Activated naive CD4-positive, alpha-beta T cell treated with anti-CD3 and anti-CD28 coated beads, Interleukin-2, amount 50 U/mL, for 24 hours (primary cell): ENCODE data around the gene PDCD1LG2.

Experiments
- H3K27ac Mint-ChIP-seq: one replicate; pipeline ENCODE4 v1.8.0; 2021; ENCODE audit warnings: mild to moderate bottlenecking, mixed read lengths
- H3K27me3 Mint-ChIP-seq: one replicate; pipeline ENCODE4 v1.8.0; 2021; ENCODE audit warnings: mixed read lengths
- H3K36me3 Mint-ChIP-seq: one replicate; pipeline ENCODE4 v1.8.0; 2021; ENCODE audit warnings: mixed read lengths
- H3K4me1 Mint-ChIP-seq: one replicate; pipeline ENCODE4 v1.8.0; 2021; ENCODE audit warnings: mixed read lengths
- H3K4me3 Mint-ChIP-seq: one replicate; pipeline ENCODE4 v1.8.0; 2021; ENCODE audit warnings: mild to moderate bottlenecking, mixed read lengths
- H3K9me3 Mint-ChIP-seq: one replicate; pipeline ENCODE4 v1.8.0; 2021; ENCODE audit warnings: mixed read lengths

Gene PDCD1LG2

DNA sequence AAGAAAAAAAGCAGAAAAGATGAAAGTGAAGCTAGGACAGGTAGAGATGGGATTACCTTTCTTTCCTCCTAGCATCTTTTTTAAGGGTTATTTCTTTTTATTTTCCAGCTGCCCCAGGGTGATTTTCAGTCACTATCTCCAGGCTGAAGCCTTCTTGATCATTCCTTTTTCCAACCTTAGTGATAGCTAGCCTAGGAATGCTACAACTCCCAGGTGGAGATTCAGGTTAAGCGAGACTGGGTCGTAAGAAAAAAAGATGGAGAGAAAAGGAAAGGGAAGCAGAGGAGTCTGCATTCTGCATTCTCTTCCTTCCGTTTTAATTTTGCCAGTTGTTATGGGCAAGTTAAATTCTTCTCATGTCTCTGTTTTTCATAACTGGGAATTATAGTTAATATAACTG is 81.9 kb downstream of the PDCD1LG2 start:
- Mint-ChIP-seq H3K27me3 (no peaks in the 10 kb centered on the region), H3K36me3 (no peaks in the 10 kb centered on the region), H3K27ac (no peak overlapping the region), H3K4me1 (peaks cover 25% of the 10 kb centered on the region), H3K9me3 (no peaks in the 10 kb centered on the region), H3K4me3 (no peak overlapping the region)

DNA sequence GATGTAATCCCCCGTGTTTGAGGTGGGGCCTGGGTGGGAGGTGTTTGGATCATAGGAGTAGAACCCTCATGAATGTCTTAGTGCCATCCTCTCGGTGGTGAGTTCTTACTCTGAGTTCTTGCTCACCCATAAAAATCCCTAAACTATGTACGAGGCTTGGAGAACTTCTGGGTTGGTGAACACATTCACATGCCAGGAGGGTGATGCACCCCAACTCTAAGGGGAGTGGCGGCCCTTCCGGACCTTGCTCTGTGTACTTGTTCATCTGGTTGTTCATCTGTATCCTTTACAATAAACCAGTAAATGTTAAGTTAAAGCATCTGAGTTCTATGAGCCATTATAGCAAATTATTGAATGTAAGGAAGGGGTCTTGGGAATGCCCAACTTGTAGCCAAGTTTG is 82.6 kb downstream of the PDCD1LG2 start:
- Mint-ChIP-seq H3K27ac (no peak overlapping the region), H3K36me3 (no peaks in the 10 kb centered on the region), H3K4me1 (peaks cover 18% of the 10 kb centered on the region), H3K9me3 (no peaks in the 10 kb centered on the region), H3K27me3 (no peaks in the 10 kb centered on the region), H3K4me3 (no peak overlapping the region)

DNA sequence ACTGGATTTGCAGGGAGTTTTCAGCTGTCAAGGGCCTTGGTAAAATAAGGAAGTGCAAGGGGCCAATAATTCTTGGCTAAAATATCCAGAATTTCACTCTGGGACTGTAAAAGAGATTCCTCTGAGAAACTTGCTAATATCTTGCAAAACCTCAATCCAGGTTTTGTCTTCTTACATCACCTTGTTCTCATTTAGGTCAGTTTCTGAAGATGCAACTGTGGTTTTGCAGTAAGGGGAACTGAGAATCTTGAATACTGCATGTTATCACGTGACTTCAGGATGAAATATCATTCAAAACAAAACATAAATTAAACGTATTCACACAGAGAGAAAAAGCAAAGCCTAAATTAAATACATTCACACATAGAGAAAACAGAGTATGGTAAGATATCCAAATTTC is 83.6 kb downstream of the PDCD1LG2 start:
- Mint-ChIP-seq H3K27ac (no peak overlapping the region), H3K27me3 (no peaks in the 10 kb centered on the region), H3K4me1 (peaks cover 14% of the 10 kb centered on the region), H3K4me3 (no peak overlapping the region), H3K9me3 (no peaks in the 10 kb centered on the region), H3K36me3 (no peaks in the 10 kb centered on the region)

DNA sequence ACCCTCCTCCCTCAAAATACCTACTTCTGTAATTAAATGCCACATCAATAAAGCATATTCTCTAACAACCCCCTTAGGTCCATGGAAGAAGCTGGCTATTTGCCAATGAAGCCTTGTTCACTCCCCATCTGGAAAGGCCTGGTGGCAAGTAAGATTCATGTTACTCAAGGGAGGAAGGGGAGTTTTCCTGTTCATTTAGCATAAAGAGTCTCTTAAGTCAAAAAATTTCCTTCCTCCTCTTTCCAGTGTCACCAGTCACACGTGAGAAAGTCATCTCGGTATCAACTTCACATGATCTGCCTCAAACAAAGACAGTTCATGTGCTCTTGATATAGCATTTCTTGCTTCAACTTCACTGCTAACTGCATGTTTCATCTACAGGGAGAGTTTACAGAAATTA is 85.8 kb downstream of the PDCD1LG2 start:
- Mint-ChIP-seq H3K4me1 (peaks cover 12% of the 10 kb centered on the region), H3K36me3 (no peaks in the 10 kb centered on the region), H3K27me3 (no peaks in the 10 kb centered on the region), H3K27ac (no peak overlapping the region), H3K4me3 (no peak overlapping the region), H3K9me3 (no peaks in the 10 kb centered on the region)

DNA sequence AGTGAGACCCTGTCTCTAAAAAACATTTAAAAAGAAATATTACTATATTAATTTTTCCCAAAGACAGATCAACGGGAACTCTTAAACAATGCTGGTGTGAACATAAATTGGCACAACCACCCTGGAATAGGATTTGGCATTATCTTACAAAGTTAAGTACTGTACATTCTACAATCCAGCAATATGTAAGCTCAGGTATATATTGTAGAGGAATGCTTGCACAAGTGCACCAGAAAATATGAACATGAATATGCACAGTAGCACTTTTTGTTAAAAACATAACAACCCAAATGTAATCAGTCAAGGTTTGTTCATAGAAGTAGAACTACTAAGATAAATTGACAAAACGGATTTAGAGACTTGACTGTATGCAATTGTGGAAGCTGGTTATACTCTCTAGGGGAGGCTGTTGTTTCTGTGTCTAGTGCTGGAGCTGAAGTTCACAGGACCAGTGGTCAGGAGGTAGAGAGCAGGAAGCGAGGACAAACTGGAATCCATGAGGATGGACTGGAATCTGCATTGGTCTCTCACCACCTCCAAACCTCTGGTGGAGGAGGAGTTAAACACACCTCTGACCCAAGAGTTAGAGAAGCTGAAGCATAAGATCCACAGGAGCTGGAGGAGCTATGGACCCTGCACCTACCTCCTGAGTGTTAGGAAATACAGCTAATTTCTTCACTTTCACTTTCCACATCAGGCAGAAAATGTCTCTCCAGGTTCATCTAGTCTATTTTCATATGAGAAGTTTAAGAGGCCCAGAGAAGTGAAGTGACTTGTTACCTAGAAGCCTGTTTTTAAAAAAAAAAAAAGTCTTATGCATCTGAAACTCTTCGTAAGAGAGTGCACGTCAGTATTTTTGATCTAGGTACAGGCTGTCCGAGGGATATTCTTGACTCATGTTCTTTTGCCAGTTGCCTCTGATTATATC is 98.2 kb downstream of the PDCD1LG2 start:
- Mint-ChIP-seq H3K27me3 (no peaks in the 10 kb centered on the region), H3K27ac (peak overlapping the region; percentile 83), H3K9me3 (no peaks in the 10 kb centered on the region), H3K36me3 (no peaks in the 10 kb centered on the region), H3K4me3 (peak overlapping the region; percentile 68), H3K4me1 (peaks cover 39% of the 10 kb centered on the region)

DNA sequence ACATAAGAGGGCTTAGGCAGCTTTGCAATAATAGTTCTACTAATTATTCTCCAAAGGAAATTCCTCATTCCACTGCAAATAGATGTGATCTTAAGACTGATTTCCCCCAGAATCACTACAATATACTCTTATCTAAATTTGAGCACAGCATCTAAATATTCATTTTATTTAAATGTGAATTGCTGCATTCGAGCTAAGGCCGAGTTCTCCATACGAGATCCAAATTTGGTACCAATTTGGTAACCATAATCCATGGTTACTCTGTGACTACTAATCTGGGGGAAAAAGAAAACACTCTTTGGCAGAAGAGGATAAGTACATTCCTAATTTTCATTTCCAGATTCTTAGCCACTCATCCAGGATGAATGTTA is 98.9 kb downstream of the PDCD1LG2 start:
- Mint-ChIP-seq H3K27me3 (no peaks in the 10 kb centered on the region), H3K4me1 (peaks cover 39% of the 10 kb centered on the region), H3K27ac (no peak overlapping the region), H3K9me3 (no peaks in the 10 kb centered on the region), H3K36me3 (no peaks in the 10 kb centered on the region), H3K4me3 (peak overlapping the region; percentile 68)

DNA sequence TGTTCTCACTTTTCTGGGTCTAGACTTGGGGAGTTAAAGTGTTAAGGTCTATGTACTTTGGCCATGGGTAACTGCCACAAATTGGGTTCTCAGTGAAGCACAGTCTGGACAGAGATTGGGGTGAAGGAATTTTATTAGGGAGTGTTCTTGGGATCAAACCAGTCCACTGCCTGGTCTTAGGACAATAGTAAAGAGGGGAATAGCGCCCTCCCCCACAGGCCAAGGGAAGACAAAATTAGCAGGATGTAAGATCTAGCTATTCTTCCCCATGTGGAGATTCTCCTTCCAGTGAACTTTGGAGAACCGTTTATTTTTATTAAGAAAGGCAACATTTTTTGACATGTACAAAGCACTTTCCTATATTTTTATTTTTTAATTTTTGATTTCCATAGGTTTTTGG is 100.2 kb downstream of the PDCD1LG2 start:
- Mint-ChIP-seq H3K27ac (no peak overlapping the region), H3K4me3 (no peak overlapping the region), H3K27me3 (no peaks in the 10 kb centered on the region), H3K4me1 (peaks cover 47% of the 10 kb centered on the region), H3K9me3 (no peaks in the 10 kb centered on the region), H3K36me3 (no peaks in the 10 kb centered on the region)

DNA sequence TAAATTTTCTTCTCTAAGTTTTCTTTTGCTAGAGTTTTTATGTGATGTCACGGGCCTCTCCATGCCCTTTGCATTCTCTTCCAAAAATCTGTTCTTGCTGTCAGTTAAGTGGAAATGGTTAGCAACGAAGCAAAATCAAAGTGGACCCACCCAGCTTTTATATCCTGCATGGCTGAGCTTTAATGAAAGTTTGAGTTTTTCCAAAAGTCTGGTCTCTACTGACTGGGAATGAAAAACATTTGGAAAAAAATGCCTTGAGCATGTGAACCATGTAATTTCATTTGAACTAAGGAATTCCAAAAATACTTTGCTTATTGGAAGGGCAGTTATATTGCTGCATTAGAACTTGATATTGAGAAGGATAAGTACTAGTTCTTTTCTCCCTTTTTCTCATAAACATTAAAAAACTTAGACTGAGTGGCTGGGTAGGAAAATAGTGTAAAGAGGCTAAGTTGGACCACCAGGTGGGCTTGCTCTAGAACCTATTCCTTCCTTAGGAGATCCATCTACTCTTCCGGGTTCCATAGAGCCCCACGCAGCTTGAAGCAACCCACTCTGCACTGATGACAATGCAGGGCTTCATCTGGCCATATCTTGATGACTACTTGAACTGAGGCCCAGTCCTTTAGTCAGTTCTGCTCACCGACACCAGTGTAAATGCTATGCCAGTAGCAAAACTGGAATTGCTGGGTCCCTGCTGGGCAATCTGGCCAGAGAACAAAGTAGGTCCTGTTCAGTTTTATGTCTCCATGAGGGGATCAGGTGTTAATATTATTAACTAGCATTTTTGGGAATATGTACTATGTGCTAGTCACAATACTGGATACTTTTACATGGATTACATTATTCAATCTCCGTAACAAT is 101.2 kb downstream of the PDCD1LG2 start:
- Mint-ChIP-seq H3K9me3 (no peaks in the 10 kb centered on the region), H3K27me3 (no peaks in the 10 kb centered on the region), H3K4me3 (no peak overlapping the region), H3K27ac (no peak overlapping the region), H3K4me1 (peaks cover 54% of the 10 kb centered on the region), H3K36me3 (no peaks in the 10 kb centered on the region)

DNA sequence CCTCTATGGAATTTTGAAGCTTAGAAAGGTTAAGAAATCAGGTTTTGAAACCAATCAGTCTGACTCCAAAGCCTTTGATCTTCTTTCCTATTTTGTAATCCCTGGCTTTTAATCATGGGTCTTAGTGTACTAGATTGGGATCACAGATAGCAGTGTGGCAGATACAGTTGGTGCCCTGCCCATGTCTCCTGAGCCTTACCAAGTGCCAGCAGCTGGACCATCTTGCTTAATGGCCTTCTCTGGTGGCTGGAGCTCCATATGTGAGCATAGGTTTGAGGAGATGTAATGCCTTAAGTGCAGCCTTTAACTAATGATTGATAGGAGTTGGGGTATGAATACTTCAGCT is 101.8 kb downstream of the PDCD1LG2 start:
- H3K27me3 Mint-ChIP-seq: no peaks in the 10 kb centered on the region
- H3K9me3 Mint-ChIP-seq: no peaks in the 10 kb centered on the region
- peak overlapping the region; percentile 41 for H3K27ac Mint-ChIP-seq
- H3K36me3 Mint-ChIP-seq: no peaks in the 10 kb centered on the region
- H3K4me3 Mint-ChIP-seq: no peak overlapping the region
- H3K4me1 Mint-ChIP-seq: peaks cover 50% of the 10 kb centered on the region

DNA sequence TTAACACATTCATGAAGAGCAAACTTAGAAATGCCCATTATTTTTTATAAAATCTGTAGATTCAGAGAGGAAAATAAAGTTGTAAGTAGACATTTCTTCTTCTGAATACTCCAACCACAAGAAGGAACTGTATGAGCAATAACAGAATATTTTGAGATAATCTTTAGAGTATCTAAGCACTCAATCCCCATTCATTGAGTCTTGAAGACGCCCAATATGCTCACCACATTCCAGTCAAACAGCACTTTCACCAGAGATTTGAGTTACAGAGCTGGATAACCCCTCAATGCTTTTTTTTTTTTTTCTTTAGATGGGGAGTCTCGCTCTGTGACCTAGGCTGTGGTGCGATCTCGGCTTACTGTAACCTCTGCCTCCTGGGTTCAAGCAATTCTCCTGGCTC is 103.9 kb downstream of the PDCD1LG2 start:
- Mint-ChIP-seq H3K9me3 (no peaks in the 10 kb centered on the region), H3K4me1 (peaks cover 52% of the 10 kb centered on the region), H3K27ac (no peak overlapping the region), H3K36me3 (peaks cover 3% of the 10 kb centered on the region), H3K4me3 (no peak overlapping the region), H3K27me3 (no peaks in the 10 kb centered on the region)

DNA sequence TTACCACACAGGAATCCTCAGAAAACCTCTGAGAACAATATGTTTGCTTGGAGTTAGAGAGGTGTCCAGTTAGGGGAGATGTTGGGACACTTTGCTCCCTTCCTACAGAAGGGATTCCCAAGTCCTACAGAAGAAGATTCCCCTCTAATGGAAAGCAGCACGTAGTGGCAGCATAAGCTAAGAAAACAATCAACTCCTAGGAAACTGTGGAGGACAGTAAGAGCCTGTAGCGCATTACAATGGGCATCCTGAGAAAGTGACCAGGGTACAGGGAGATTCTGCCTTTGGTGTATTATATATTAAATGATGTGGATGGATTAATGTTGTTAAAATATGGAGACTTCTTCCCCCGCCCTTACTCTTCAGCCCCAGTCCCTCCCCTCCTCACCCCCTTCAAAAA is 104.7 kb downstream of the PDCD1LG2 start:
- Mint-ChIP-seq H3K27ac (no peak overlapping the region), H3K9me3 (no peaks in the 10 kb centered on the region), H3K27me3 (no peaks in the 10 kb centered on the region), H3K36me3 (peaks cover 3% of the 10 kb centered on the region), H3K4me3 (no peak overlapping the region), H3K4me1 (peaks cover 50% of the 10 kb centered on the region)

DNA sequence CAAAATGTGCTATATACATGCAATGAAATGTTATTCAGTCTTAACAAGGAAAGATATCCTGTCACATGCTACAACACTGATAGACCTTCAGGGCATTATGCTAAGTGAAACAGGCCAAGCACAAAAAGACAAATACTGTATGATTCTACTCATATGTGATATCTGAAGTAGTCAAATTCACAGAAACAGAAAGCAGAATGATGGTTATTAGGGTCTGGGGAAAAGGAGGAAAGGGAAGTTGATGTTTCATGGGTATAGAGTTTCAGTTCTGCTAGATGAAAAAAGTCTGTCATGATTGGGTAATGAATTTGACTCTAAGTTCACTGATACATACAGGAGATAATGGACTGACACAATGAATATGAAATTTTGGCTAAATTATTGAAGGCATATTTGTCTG is 107.4 kb downstream of the PDCD1LG2 start:
- H3K9me3 Mint-ChIP-seq: no peaks in the 10 kb centered on the region
- peak overlapping the region; percentile 43 for H3K4me3 Mint-ChIP-seq
- peak overlapping the region; percentile 48 for H3K27ac Mint-ChIP-seq
- H3K36me3 Mint-ChIP-seq: peaks cover 3% of the 10 kb centered on the region
- H3K27me3 Mint-ChIP-seq: no peaks in the 10 kb centered on the region
- peaks cover 46% of the 10 kb centered on the region for H3K4me1 Mint-ChIP-seq

DNA sequence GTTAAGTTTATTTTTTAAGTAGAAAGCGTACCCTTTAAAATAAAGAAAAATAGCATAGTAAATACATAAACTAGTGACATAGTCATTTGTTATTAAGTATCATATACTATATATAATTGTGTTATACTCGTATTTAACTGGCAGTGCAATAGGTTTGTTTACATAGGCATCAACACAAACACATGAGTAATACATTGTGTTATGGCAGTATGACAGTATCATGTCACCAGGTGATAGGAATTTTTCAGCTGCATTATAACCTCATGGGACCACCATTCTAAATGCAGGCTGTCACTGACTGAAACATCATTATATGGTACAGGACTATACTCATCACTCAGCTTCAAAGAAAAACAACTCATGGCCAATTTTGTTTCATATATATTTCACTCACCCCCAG is 110.2 kb downstream of the PDCD1LG2 start:
- Mint-ChIP-seq H3K9me3 (no peaks in the 10 kb centered on the region), H3K4me3 (no peak overlapping the region), H3K27ac (no peak overlapping the region), H3K27me3 (no peaks in the 10 kb centered on the region), H3K4me1 (peaks cover 61% of the 10 kb centered on the region), H3K36me3 (peaks cover 8% of the 10 kb centered on the region)
